Activated CD8-positive, alpha-beta memory T cell treated with anti-CD3 and anti-CD28 coated beads, Interleukin-2, amount 50 U/mL, for 4 hours (primary cell): ENCODE data around the gene SMARCAD1.
"Not testable (repeated sequence)": the region's sequence is repeated elsewhere in the genome, so short reads cannot be mapped to it uniquely, and the experiment has no call there.

Experiments
- DNase-seq: peaks from one replicate; pipeline ENCODE4 v3.0.0-alpha.2; 2020

SMARCAD1 gene

DNA sequence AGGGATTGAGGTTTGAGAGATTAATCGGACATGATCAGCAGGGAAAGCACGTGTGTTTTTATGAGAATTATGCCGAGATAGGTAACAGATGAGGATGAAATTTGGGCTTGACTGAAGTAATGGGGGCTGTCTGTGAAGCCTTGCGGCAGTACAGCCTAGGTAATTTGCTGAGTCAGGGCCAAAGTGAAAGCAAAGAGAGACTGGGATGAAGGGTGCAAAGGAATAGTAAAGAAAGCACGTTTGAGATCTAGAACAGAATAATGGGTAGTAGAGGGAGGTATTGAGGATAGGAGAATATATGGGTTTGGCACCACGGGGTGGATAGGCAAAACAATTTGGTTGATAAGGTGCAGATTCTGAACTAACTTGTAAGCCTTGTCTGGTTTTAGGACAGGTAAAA lies 87.8 kb downstream of the SMARCAD1 start:
- DNase-seq = not testable (repeated sequence)

DNA sequence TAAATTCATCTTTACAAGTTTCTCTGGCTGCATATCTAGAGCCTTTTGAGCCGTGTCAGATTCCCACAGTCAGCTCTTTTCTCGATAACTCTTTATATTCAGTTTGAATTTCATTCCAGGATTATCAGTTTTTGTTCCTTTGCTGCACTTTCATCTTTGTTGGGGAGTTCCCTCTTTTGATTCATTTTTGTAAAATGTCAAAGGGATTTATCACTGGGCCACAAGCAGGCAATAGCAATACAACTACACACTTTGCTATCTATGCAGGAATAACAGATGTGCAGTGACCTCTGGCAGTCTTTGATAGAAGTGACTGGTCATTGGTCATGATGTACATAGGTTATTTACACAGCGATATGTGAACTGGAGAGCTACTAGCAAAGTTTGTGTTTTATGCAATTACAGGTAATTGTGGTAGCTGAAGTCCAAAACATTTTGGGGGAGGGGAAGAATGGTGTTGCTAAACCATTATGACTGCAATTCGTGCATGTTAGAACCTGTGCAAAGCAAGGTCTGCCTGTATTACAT lies 91.1 kb downstream of the SMARCAD1 start:
- no peak for DNase-seq

GRCh38 chr4:94302191-94302590 lies 94.5 kb downstream of the SMARCAD1 start:
- DNase-seq = no peak

DNA sequence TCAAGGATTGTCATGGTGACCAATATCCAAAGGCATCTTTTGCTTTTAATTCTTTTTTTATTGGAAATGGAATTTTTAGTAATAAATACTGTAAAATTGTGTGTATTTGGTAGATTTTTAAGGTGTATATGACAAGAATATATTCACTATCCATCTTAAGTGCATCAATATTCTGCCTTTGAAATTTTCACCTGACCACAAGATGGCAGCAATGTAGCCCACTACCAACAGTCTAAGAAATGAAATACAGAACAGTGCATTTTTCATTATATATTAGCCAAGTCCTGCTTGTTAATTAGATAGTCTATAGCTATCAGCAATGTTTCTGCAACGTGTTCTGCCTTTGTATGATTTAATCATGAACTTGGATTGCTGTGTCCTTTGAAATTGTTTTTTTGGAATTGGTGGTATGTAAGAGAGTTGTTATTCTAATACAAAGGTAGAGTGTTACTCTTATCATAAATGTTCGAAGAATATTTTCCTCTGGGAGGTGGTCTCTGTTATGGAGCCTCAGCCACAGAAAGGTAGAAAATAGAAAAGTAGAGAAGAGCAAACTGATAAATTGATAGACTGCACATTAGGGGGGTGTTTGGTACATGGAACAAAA lies 96.8 kb downstream of the SMARCAD1 start:
- DNase-seq = no peak

DNA sequence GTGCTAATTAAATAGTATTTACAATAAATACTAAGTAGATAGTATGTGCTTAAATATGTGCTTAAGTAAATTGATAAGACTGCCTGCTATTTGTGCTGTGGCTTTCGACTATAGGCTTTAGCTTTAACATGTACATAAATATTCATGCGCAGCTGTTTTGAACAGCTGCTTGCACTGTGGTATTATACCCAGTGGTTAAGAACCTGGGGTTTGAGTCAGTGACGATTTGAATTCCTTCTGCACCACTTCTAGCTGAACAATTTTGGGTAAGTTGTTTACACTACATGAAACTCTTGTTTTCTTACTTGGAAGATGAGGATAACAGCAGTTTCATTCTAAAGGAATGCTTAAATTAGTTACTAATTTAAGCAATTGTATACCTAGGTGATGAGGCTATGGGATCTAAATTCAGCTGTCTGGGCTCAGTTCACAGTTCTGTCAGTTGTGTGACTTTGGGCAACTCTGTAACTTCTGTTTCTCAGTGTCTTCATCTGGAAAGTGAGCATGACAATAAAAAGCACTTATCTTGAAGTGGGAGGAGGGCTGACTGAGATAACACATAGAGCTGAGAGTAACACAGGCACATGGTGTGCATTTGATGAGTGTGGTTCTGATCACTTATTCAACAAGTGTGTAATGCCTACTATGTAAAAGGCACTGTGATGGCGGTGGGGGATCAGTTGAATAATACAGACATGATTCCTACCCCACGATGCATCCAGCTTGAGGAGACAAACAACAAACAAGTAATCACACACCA lies 98.0 kb downstream of the SMARCAD1 start:
- DNase-seq = no peak

DNA sequence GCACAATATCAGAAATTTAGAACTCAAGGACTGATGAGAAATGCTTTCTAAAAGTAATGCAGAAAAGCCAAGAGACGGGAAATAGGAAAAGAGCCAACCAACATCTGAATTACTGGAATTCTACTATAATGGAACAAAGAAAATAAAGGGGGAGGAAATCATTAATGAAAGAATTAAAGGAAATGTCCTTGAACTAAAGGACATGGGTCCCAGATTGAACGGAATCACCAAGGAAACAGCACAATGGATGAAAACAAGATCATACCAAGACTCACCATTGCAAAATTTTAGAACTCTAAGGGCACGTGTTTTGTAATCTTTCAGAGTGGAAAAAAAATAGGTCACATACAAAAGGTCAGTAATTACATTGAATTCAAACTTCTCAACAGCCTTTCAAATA lies 99.0 kb downstream of the SMARCAD1 start:
- DNase-seq = no peak

DNA sequence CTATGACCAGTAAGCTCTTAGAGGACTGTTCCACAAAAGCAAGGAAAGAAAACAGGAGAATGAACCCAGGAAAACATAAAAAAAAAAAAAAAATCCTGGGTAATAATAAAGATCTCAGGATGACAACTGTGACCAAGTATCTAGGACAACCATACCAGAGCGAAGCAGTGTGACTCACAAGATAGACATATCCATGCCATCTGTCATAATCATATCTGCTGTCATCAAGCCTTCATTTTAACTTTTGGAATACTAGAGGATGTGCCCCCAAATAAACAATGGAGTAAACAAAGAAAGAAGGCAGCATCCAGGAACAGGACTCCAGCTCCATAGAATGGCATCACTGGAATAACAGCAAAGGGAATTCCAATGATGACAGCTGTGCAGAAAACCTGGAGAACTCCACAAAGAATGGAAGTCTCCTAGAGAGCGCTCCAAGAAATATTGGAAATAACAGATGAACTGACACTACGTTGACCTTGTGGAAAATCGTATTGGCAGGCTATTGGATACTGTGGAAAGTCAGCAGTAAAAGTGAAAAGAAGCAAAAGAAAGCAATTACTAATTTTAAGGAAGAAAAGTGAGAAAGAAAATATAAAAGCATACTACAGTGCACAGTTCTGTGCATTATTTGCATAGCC lies 99.7 kb downstream of the SMARCAD1 start:
- no peak for DNase-seq

GRCh38 chr4:94319927-94320326 lies 112.3 kb downstream of the SMARCAD1 start:
- not testable (repeated sequence) for DNase-seq

GRCh38 chr4:94325835-94326234 lies 118.2 kb downstream of the SMARCAD1 start:
- no peak for DNase-seq

GRCh38 chr4:94329933-94330332 lies 122.3 kb downstream of the SMARCAD1 start:
- DNase-seq = no peak

DNA sequence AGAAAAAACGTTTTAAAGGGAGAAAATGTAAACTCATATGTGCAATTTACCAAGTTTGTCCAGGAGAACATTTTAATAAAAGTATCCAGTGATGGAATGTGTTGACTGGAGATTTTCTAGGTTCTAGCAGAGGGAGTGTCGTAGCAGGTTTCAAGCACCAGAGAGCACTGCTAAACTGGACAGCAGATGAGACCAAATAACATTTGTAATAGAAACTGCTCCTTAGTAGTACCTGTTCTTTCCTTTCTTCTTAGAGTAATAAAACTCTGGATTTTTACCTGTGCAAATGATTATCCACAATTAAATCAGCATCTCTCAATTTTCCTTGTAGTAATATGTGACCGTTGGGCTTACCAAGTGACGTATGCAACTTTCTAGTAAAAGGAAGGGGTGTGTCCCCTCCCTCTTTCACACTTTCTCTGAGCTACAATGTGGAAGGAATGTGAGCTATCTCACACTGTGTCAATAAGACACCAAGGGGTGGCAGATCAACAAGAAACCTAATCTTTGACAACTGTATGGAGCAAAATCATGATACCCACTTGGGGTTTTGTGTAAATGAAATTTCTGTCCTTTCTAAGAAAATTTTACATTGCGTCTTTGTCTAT lies 125.4 kb downstream of the SMARCAD1 start:
- DNase-seq = no peak

GRCh38 chr4:94333866-94334265 lies 126.2 kb downstream of the SMARCAD1 start:
- DNase-seq = no peak

DNA sequence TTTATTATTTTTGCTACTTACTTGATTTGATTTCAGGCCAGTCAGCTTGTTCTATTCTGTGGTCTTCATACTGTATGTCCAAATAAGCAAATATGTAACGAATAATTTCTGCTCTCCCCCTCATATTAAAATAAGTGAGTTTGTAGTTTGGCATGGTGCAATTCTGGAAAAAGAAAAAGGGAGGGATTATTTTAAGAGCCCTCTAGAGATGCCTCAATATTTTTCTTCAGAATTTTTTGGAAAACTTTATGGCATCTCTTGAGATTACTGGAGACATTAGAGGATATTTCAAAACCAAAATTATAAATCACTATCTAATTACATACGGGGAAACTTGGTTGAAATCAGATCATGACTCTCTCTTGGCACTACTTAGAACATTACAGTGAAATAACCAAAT lies 126.8 kb downstream of the SMARCAD1 start:
- no peak for DNase-seq

GRCh38 chr4:94334962-94335361 lies 127.3 kb downstream of the SMARCAD1 start:
- no peak for DNase-seq

DNA sequence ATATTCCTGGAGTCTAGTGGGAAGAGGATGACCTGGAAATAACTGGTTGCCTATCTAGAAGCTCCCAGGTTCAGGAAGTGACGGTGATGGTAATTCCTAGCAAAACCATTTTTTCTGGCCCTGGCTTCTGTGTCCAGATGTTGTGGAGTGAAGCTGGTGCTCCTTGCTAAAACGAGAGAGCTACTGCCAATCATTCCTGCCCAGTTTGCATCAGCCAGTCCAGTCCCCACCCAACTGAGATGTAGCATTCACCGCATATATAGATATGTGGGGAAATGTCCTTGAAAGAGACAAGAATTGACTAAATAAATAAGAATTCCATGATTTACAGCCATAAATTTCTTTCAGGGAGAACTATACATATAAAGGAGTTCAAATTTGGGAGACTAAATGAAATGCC lies 128.6 kb downstream of the SMARCAD1 start:
- DNase-seq = no peak

DNA sequence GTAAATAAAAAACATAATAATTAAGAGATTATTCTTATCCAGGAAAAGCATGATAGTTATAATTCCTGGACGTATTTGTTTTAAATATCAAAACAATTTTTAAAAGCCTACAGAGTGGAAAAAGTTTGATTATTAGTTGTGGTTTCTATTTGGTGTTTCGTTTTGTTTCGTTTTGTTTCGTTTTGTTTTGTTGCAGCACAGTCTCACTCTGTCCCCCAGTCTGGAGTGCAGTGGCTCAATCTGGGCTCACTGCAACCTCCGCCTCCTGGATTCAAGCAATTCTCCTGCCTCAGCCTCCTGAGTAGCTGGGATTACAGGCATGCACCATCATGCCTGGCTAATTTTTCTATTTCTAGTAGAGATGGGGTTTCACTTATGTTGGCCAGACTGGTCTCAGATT lies 129.1 kb downstream of the SMARCAD1 start:
- DNase-seq = not testable (repeated sequence)

GRCh38 chr4:94338681-94339351 lies 131.2 kb downstream of the SMARCAD1 start:
- no peak for DNase-seq

- no peak for DNase-seq
Observed at GRCh38 chr4:94339779-94340178, 132.1 kb downstream of the SMARCAD1 start.
